SK-MEL-5 (cell line): Measurements from ENCODE around the gene FGF21. TPM values are rescaled to one million over a fixed set of nuclear protein-coding genes. Genes with fewer than 3 reads are reported as not detected.

Experiments
- DNase-seq: peaks from one replicate; pipeline ENCODE4 v3.0.0-alpha.2; 2016; ENCODE audit warnings: low read depth, low spot score
- in situ Hi-C: cut with HindIII; loops from 2 replicates; pipeline ENCODE4 v1.10.0; 2016; ENCODE audit warnings: low sequenced_read_pairs, high pct_unique_total_duplicates, low pct_unique_long_range_greater_than_20kb
- total RNA-seq: library from RNA; depleted of rRNA; stranded (reverse); fragments of >200 nt; shearing (Covaris generic); gene quantifications from 2 replicates; pipeline ENCODE4 v1.2.3, GENCODE V29; 2014

FGF21 gene
- total RNA-seq, 1 experiment from 2014 or later: not detected

- in situ Hi-C loops: no loop called here
- peak; percentile 95 for DNase-seq
These were observed 30.2 kb upstream of the FGF21 start for GRCh38 chr19:48724796-48725753.

- DNase-seq: no peak
- in situ Hi-C loops: no loop called here
These were observed 28.8 kb upstream of the FGF21 start for GRCh38 chr19:48726556-48726955.

DNA sequence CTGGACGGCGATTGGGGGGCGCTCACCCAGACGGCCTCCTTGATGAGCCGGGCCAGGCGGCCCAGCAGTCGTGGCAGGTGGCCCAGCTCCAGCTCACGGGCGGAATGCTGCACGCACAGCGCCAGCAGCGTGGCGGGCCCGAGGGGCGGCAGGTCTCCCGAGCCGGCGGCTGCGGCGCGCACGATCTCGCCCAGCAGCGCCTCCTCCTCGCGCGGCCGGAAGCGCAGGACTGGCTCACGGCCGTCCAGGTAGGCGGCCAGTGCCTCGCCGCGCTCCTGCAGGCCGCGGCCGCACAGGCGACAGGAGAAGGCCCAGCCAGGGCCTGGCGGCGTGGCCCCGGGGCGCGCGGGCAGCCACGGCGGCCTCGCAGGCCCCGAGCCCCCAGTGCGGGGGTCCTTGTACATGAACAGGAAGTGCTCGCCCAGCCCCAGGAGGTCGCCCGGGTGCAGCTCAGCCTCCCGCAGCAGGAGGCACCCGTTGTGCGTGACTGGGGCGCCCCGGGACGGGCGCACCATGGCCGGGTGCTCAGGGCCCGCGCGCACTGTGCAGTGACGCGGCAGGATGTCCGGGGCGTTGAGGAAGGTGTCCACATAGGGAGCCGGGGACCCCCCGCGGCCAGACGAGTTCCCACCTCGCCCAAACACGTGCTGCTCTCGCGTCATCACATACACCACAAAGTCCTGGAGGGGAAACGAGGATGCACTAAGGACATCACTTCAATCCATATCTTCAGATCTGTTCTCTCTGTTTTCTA is 26.2 kb upstream of the FGF21 start:
- DNase-seq: no peak
- in situ Hi-C loops: no loop called here

GRCh38 chr19:48731452-48731851 is 23.9 kb upstream of the FGF21 start:
- in situ Hi-C loops: no loop called here
- no peak for DNase-seq

- no peak for DNase-seq
- in situ Hi-C loops: no loop called here
These were observed 20.7 kb upstream of the FGF21 start for GRCh38 chr19:48734625-48735024.

DNA sequence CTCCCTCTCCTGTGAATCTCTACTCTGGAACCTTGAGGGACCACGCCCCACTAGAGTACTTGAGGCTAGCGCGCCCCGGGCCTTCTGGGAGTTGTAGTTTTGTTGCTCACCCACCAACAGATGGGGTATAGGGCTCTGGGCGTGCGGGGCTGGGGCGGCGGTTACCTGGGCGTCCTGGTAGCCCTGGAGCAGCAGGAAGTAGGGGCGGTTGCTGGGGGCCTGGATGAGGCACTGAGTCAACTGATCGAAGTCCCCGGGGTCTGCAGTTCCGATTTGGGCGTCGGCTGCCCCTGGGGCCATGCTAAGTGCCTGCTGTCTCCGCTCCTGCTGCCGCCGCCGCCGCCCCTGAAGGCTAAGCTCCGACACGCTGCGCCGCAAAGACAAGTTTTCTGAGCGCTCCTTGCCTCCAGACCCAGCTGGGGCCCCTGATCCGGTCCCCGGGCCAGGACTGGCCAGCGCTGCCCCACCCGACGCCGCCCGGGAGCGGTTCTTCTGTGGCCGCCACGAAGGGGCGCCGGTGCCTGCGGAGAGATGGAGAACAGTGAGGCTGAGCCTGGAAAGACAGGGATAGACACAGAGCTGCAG is 20.2 kb upstream of the FGF21 start:
- in situ Hi-C loops: no loop called here
- DNase-seq: no peak

- peak; percentile 40 for DNase-seq
- in situ Hi-C loops: no loop called here
These were observed 17.8 kb upstream of the FGF21 start for GRCh38 chr19:48737360-48737998.

DNA sequence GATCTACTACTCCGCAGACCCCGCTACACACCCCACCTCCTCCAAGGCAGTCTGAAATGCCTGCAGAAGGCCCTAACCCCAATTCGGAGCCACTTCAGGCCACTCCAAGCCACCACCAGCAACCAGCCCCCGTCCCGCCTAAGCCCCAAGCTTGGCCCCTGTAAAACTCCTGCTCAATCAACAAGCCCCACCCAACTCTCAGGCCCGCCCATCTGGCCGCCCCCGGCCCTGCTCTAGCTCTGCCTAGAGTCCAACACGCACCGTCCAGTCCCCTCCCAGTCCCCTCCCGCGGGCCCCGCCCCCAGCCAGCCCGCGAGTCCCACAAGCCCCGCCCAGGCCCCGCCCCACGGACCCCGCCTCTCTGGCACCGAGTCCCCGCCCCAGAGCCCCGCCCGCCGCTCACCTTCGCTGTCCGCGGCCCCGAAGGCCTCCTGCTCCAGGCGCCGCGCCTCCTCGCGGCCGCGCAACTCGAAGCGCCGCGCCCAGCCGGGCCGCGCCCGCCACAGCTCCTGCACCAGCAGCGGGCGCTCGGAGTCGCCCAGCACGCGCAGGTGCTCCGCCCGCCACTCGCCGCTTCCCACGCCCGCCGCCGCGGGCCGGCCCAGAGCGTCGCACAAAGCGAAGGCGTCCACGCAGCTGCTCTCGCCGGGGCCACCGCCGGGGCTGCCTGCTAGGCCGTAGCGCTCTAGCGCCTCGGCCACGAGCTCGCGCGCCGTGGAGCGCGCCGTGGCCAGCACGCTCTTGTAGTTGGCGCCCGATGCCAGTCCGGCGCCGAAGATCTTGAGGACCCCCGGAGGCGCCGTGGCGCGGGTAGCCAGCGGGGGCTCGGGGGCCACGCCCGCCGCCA is 16.5 kb upstream of the FGF21 start:
- in situ Hi-C loops: no loop called here
- DNase-seq: peak; percentile 74

- DNase-seq: no peak
- in situ Hi-C loops: no loop called here
These were observed 15.7 kb upstream of the FGF21 start for GRCh38 chr19:48739404-48740163.

GRCh38 chr19:48740164-48740972 is 15.0 kb upstream of the FGF21 start, which contains the start of gene RASIP1:
RASIP1 (minus strand) TSS chr19:48740610; CDS start chr19:48740282, 328 bp downstream.
- in situ Hi-C loops: no loop called here
- no peak for DNase-seq

- in situ Hi-C loops: no loop called here
These were observed 14.0 kb upstream of the FGF21 start for GRCh38 chr19:48741129-48741999.

DNA sequence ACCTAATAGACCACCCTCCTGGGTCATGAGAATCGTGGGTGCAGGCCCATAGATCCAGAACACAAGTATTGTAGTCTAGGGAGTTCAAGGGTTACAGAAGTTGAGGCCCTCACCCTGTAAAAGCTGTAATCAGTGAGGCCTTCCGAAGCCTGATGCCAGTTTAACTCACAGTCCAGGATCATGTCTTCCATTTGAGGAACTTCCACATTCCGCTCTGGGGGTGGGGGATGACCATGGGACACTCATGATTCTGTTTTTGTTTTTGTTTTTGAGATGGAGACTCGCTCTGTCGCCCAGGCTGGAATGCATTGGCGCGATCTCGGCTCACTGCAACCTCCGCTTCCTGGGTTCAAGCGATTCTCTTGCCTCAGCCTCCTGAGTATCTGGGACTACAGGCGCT is 13.2 kb upstream of the FGF21 start:
- in situ Hi-C loops: no loop called here

More at GRCh38 chr19:48741129-48741999, 14.0 kb upstream of the FGF21 start:
- DNase-seq: peak; percentile 11

GRCh38 chr19:48745208-48745995 is 9.9 kb upstream of the FGF21 start:
- peak; percentile 71 for DNase-seq
- in situ Hi-C loops: no loop called here

More for the DNA sequence above, 13.2 kb upstream of the FGF21 start:
- DNase-seq: no peak

DNA sequence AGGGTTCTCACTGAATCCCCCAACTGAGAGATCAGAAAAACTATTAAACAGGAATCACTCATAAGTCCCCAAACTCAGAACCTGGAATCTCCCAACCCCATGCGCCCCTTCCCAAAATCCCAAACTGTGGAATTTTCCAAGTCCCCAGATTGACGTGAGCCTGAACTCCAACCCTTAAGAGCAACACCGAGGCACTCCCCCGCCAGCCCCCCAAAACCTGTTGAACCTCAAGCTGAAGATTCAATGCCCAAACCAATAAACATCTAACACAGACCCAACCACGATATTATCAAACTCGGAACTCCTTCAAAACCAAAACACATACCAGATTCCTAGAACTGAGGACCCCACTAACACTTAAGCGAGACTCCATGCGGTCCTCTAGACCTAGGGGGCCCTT is 9.2 kb upstream of the FGF21 start:
- DNase-seq: no peak
- in situ Hi-C loops: no loop called here
